HAP-1 (cell line): ENCODE measurements around the gene PRTN3.

Experiments used
- DNase-seq, 2 experiments: peaks; one replicate each; pipeline ENCODE4 v3.0.0-alpha.2; 2016 to 2020; ENCODE audit warnings: low spot score in 2 of 2
- H3K27me3 ChIP-seq: fragments of 250-450 bp; sonication (Bioruptor Pico); 2 replicates; pipeline ENCODE4 v1.5.1; 2020; ENCODE audit warnings: low read depth, mild to moderate bottlenecking, moderate library complexity
- H3K36me3 ChIP-seq: fragments of 250-450 bp; sonication (Bioruptor Pico); replicated peaks from 2 replicates; pipeline ENCODE4 v1.5.1; 2020; ENCODE audit warnings: mild to moderate bottlenecking
- H3K4me1 ChIP-seq: fragments of 250-450 bp; sonication (Bioruptor Pico); 2 replicates; pipeline ENCODE4 v1.5.1; 2020; ENCODE audit warnings: mild to moderate bottlenecking
- H3K4me3 ChIP-seq: fragments of 250-450 bp; sonication (Bioruptor Pico); 2 replicates; pipeline ENCODE4 v1.5.1; 2020; ENCODE audit warnings: mild to moderate bottlenecking, moderate library complexity
- H3K9me3 ChIP-seq: fragments of 250-450 bp; sonication (Bioruptor Pico); 2 replicates; pipeline ENCODE4 v1.5.1; 2020; ENCODE audit warnings: mild to moderate bottlenecking, moderate library complexity
- in situ Hi-C: fragments of 300-500 bp; cut with MboI; formaldehyde crosslinking; loops from 3 replicates; pipeline ENCODE4 v1.14.3; 2020; ENCODE audit warnings: low sequenced_read_pairs, inconsistent platforms, mixed read lengths

The PRTN3 gene

DNA sequence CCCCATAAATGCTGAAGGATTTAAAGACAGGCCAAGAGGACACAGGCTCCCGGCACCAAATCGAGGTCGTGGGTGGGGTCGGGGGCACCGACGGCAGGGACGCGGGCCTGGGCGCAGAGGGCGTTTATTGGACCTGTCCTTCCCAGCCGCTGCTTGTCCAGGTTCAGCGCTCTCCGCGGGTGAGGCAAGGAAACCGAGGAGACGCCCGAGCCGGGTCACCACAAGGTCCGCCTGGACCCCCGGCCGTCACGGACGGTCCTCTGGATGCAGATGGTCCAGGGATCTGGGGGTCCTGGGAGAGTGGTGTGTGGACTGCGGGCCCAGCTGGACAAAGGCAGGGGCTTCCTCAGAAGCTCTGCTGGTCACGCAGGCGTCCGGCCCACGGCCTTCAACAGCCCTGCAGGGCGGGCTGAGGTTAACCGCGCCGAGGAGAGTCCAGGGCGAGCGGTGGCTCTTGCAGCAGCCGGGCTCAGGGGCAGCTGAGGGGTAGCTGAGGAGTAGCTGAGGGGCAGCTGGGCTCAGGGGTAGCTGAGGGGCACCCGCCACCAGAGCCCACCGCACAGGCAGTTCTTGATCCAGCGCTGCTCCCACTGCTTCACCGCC, 27.2 kb downstream of the PRTN3 start:
- H3K27me3 ChIP-seq: no peaks in the 10 kb centered on the region
- H3K9me3 ChIP-seq: no peaks in the 10 kb centered on the region
- no peak overlapping the region for H3K4me3 ChIP-seq
- peaks cover 8% of the 10 kb centered on the region for H3K4me1 ChIP-seq
- no peak for DNase-seq
- H3K36me3 ChIP-seq: peaks cover 50% of the 10 kb centered on the region
- in situ Hi-C loops: no loop called here

DNA sequence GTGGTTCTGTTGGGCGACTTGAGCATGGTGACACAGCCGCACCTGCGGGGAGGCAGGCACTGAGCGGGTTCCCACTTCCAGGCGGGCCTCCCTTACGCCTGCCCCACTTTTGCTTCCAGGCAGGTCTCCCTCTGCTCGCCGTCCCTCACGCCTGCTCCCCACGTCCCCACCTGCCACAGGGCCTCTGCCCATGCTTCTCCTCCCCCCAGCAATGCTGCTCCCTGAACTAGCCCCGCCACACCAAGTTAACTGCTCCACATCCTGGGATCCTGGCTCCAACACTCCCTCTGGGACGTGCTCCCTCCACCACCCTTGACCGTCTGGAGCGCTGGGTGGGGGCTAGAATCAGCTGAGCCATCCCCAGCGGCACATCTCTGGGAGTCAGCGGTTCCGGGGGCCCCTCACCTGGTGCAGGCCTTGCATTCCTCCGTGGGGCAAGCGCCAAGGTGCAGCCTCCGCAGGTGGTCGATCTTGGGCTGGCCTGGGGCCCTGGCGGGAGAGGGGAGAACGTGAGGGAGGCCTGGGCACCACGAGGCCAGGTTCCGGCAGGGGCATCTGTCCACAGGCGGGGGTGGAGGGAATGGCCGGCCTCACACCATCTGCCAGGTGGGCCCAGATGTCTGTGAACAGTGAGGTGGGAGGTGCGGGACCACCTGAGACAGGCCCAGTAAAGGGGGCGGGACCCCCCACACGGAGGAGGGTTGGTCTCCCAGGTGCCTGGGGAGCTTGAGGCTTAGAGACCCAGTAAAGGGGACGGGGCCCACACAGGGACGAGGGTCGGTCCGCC, 27.9 kb downstream of the PRTN3 start:
- Histone ChIP-seq H3K4me3 (no peak overlapping the region), H3K9me3 (no peaks in the 10 kb centered on the region), H3K27me3 (no peaks in the 10 kb centered on the region), H3K36me3 (peaks cover 50% of the 10 kb centered on the region), H3K4me1 (peaks cover 8% of the 10 kb centered on the region)
- no peak for DNase-seq
- in situ Hi-C loops: no loop called here

DNA sequence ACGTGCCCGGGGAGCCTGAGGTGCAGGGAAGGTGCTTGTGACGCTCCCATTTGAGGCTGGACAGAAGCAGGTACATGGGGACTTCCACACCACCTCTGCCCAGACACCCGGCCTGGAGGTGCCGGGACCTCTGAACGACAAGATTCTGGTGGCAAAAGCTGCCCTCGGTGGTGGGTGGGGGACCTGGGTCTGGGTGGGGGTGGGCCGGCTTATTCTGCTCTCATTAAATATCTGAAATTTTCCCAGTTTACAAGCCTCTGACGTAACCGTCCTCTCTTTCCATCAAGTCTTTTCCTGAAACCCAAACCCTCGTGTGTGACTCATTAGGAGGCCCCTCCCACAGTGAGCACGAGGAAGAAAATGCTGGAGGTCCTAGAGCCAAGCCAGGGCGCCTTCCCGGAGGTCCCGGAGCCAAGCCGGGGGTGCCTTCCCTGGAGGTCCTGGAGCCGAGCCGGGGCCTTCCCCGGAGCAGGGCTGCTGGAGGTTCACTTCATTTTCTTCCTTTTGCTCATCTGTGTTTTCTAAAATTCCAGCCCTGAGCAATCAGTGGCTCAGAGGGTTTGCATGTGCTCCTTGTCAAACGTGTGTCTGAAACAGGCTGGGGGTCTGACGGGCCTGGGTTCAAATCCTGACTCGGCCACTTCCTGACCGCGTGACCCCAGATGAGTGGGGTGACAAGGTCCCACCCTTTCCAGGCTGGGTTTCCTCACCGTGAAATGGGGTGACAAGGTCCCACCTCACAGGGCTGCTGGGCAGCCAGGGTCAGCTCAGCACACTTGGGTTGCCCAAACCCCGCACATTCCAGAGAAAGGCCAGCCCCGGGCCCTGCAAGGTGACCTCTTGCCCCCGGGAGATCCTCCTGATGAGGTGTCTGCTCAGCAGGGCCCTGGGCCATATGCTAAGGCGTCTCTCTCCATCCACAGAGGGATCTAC, 28.7 kb downstream of the PRTN3 start:
- Histone ChIP-seq H3K27me3 (no peaks in the 10 kb centered on the region), H3K4me3 (no peak overlapping the region), H3K9me3 (no peaks in the 10 kb centered on the region), H3K36me3 (peaks cover 56% of the 10 kb centered on the region), H3K4me1 (peaks cover 8% of the 10 kb centered on the region)
- in situ Hi-C loops: no loop called here
- DNase-seq: no peak

DNA sequence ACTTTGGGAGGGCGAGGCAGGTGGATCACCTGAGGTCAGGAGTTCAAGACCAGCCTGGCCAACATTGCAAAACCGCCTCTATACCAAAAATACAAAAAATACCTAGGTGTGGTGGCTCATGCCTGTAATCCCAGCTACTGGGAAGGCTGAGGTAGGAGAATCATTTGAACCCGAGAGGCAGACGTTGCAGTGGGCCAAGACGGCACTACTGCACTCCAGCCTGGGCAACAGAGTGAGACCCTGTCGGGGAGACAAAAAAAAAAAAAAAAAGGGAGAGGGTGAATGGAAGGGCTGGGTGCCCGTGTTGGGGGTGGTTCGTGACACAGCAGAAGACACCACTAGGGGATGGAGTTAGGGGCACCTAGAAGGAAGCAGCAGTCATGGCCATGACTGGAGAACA, 29.5 kb downstream of the PRTN3 start:
- H3K27me3 ChIP-seq: no peaks in the 10 kb centered on the region
- peaks cover 8% of the 10 kb centered on the region for H3K4me1 ChIP-seq
- DNase-seq: no peak
- H3K9me3 ChIP-seq: no peaks in the 10 kb centered on the region
- peaks cover 63% of the 10 kb centered on the region for H3K36me3 ChIP-seq
- no peak overlapping the region for H3K4me3 ChIP-seq
- in situ Hi-C loops: no loop called here

DNA sequence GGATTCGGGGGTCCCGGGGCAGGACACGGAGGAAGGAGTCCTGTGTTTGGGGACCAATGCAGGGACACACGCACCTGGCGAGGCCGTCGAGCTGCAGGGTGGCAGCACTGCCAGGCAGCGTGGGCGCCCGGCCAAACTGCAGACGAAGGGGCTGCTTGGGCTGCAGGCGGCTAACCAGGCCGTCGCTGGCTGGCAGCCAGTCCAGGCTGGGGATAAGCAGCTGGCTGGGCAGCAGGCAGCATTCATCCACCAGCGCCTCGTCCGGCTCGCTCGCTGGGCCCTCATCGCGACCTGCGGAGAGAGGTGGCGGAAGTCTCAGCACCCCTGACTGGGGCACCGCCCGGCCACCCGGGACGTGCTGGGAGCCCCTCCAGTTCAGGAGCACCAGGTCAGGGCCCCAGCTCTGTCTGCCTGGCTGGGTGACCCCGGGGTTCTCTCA, 30.2 kb downstream of the PRTN3 start:
- Histone ChIP-seq H3K4me1 (peaks cover 8% of the 10 kb centered on the region), H3K27me3 (no peaks in the 10 kb centered on the region), H3K36me3 (peaks cover 67% of the 10 kb centered on the region), H3K4me3 (no peak overlapping the region), H3K9me3 (no peaks in the 10 kb centered on the region)
- in situ Hi-C loops: no loop called here
- no peak for DNase-seq

DNA sequence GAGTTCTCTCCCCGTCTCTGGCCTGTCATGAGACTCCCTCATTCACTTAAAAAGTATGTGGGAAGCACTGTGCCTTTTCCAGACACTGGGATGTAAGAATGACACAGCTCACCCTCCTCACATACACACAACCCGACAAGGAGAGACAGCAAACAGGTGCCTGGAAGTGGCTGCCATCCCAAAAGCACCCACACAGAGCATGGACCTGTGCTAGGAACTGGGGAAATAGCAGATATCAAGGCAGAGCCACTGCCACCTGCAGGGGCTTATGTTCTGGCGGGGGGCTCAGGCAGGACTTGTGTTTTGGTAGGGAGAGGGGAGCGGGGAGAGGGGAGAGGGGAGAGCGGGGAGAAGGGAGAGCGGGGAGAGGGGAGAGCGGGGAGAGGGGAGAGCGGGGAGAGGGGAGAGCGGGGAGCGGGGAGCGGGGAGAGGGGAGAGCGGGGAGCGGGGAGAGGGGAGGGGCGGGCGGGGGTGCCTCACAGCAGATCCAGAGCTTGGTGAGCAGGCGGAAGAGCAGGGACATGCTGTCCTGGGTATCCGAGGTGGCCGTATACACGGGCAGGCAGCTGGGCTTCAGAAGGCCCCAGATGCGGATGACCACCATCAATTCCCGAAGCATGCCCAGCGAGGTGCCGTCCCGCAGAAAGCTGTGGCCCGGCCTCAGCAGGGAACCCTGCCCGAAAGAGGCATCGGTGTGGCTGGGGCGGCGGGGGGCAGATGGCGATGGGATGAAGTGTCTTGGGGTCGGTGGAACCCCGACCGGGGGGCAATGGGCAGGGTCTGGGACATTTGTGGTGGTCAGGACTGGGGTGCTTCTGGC, 30.9 kb downstream of the PRTN3 start:
- peaks cover 73% of the 10 kb centered on the region for H3K36me3 ChIP-seq

DNA sequence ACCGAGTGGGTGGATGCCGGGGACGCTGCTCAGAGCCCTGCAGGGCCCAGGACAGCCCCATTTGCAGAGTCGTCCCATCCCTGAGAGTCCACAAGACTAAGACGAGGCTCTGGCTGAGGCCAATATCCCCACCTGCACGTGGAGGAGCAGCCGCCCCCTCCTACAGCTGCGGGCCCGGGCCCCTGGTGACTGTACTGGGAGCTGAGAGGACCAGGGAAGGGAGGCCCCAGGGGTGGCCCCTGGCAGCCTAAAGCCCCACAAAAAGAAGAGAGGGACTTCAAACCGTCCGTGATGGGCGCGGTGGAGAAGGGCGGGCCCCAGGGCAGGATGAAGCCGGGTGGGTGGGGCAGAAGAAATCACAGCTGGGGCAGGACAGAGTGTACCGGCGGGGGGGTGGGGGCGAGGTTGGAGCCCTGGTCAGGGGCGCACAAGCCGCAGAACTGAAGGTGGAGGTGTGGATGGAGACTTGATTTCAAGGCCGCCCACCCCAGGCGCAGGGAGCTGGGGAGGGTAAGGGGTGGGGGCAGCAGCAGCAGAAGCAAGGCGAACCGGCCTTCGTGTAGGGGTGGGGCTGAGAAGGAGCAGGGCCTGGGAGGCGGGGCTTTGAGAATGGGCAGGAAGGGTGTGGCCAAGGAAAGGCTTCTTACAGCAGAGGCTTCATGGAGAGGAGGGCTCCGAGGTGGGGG, 31.6 kb downstream of the PRTN3 start:
- in situ Hi-C loops: no loop called here
- Histone ChIP-seq H3K27me3 (no peaks in the 10 kb centered on the region), H3K9me3 (no peaks in the 10 kb centered on the region), H3K36me3 (peaks cover 77% of the 10 kb centered on the region), H3K4me3 (no peak overlapping the region), H3K4me1 (peaks cover 8% of the 10 kb centered on the region)
- DNase-seq: peak; percentile 82 to 94

More for the DNA sequence above, 30.9 kb downstream of the PRTN3 start:
- no peak overlapping the region for H3K4me3 ChIP-seq
- no peaks in the 10 kb centered on the region for H3K27me3 ChIP-seq
- DNase-seq: peak in 1 of 2 experiments; percentile 41
- in situ Hi-C loops: no loop called here
- no peaks in the 10 kb centered on the region for H3K9me3 ChIP-seq
- H3K4me1 ChIP-seq: peaks cover 8% of the 10 kb centered on the region

DNA sequence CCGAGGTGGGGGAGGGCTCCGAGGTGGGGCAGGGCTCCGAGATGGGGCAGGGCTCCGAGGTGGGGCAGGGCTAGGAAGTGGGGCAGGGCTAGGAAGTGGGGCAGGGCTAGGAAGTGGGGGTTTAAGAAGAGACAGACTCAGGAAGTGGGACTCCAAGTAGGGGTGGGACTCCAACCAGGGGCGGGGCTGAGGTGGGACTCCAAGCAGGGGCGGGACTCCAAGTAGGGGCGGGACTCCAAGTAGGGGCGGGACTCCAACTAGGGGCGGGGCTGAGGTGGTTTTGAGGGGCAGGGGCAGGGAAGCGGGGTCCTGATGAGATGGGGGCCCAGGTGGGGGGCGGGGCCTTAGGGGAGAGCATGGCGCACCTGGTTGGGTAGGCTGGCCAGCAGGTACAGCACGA, 32.3 kb downstream of the PRTN3 start:
- in situ Hi-C loops: no loop called here
- peaks cover 70% of the 10 kb centered on the region for H3K36me3 ChIP-seq
- no peaks in the 10 kb centered on the region for H3K9me3 ChIP-seq
- no peaks in the 10 kb centered on the region for H3K27me3 ChIP-seq
- H3K4me3 ChIP-seq: no peak overlapping the region
- peak in 1 of 2 experiments; percentile 78 for DNase-seq
- peaks cover 8% of the 10 kb centered on the region for H3K4me1 ChIP-seq

DNA sequence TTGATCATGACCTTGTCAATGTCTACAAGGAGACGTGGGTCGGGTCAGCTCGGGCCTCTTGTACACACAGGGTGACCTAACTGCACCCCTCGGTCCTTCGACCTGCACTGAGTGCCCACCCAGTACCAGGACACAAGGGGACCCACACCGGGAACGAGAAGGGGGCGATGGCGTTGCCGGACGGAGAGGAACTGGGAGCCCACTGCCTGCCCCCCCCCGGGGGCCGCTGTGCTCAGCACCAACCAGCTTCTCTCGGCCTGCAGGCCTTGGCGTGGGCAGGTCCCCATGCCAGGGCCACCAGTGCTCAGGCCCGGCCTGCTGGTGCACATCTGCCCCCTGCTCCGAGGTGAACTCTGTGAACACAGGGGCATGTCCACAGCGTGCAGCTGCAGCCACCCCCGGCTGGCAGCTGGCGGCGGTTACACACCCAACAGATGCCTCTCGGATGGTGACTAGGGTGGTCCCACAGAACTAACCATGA, 32.8 kb downstream of the PRTN3 start:
- Histone ChIP-seq H3K9me3 (no peaks in the 10 kb centered on the region), H3K36me3 (peaks cover 65% of the 10 kb centered on the region), H3K4me1 (peaks cover 8% of the 10 kb centered on the region), H3K4me3 (no peak overlapping the region), H3K27me3 (no peaks in the 10 kb centered on the region)
- DNase-seq: no peak
- in situ Hi-C loops: no loop called here

DNA sequence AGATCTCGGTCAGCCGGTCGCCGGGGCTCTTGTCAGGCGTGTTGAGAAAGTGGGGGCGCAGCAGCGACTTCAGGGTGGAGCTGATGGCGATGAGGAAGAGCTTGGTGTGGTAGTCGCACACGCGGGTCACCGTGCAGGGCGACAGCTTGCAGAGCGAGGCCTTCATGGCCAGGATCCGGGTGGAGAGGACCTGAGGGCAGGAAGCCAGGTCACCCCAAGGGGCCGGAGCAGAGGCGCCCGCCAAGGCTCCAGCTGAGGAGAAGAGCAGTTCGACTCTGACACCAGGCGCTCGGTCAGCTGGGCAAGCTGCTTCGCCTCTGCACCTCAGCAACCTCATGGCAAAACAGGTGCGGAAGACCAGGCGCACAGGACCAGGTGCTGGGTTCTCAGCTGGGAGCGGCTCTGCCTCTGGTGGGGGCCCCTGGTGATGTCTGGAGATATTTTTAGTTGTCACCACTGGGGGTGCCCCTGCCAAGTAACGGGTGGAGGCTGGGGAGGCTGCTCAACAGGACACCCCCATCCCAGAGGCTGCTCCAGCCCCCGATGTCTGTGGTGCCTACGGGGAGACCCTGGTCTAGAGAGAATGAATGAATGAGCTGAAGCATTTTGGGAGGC, 34.6 kb downstream of the PRTN3 start:
- Histone ChIP-seq H3K36me3 (peaks cover 50% of the 10 kb centered on the region), H3K27me3 (no peaks in the 10 kb centered on the region), H3K4me1 (peaks cover 8% of the 10 kb centered on the region), H3K9me3 (no peaks in the 10 kb centered on the region), H3K4me3 (no peak overlapping the region)
- in situ Hi-C loops: no loop called here
- no peak for DNase-seq

DNA sequence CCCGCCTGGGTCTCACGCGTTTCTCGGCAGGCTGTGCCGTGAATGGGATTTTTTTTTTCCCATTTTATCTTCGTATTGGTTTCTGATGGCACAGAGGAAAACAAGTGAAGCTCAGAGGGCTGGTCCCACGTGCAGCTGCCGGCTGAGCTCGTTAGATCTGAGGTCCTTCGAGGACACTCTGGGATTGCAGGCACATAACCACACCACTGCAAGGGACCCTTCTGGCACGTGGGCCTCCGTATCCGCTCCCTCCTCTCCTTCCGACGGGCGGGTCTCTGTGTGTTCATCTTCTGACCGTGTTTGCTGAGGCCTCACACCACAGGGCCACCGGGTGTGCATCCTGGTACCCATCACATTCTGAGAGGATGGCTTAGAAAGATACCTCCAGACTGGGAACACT, 35.3 kb downstream of the PRTN3 start:
- H3K27me3 ChIP-seq: no peaks in the 10 kb centered on the region
- H3K4me3 ChIP-seq: no peak overlapping the region
- H3K4me1 ChIP-seq: peaks cover 8% of the 10 kb centered on the region
- no peak for DNase-seq
- in situ Hi-C loops: no loop called here
- H3K36me3 ChIP-seq: peaks cover 49% of the 10 kb centered on the region
- no peaks in the 10 kb centered on the region for H3K9me3 ChIP-seq

DNA sequence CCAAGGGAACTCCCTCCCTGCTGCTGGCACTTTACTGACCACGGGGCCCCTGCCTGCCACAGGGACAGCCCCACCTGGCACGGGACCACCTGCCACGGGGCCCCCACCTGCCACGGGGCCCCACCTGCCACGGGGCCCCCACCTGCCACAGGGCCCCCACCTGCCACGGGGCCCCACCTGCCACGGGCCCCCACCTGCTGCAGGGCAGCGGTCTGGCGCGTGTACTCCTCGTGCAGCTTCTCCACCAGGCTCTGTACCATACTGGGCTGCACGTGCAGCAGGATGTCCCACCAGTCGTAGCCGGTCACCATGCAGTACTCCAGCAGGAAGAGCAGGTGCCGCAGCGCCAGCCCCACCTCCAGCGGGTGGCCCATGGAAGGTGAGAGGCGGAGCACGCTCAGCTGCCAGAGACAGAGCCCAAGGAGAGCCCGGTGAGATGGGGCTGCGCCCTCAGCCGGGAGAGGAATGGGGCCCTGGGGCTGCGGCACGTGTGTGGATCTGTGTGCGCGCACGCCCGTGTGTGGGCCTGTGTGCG, 36.0 kb downstream of the PRTN3 start:
- in situ Hi-C loops: no loop called here
- no peak overlapping the region for H3K4me3 ChIP-seq
- H3K36me3 ChIP-seq: peaks cover 52% of the 10 kb centered on the region
- no peaks in the 10 kb centered on the region for H3K27me3 ChIP-seq
- no peak for DNase-seq
- peaks cover 7% of the 10 kb centered on the region for H3K4me1 ChIP-seq
- no peaks in the 10 kb centered on the region for H3K9me3 ChIP-seq
